Type B pancreatic cell (in vitro differentiated cells): ENCODE data around the gene OR8G1. TPM values are rescaled to one million over a fixed set of nuclear protein-coding genes. Genes with fewer than 3 reads are reported as not detected.
"Not testable (repeated sequence)": the region's sequence is repeated elsewhere in the genome, so short reads cannot be mapped to it uniquely, and the experiment has no call there.

Experiments used
- DNase-seq: peaks from one replicate; pipeline ENCODE4 v3.0.0; 2021; ENCODE audit warnings: mixed read lengths; ENCODE audit not compliant: unreplicated experiment; ENCODE audit errors: extremely low spot score
- H3K27ac Mint-ChIP-seq: 2 replicates; pipeline ENCODE4 v1.8.0; 2021; ENCODE audit warnings: mild to moderate bottlenecking, mixed read lengths
- H3K27me3 Mint-ChIP-seq: 2 replicates; pipeline ENCODE4 v1.8.0; 2021; ENCODE audit warnings: mixed read lengths
- H3K36me3 Mint-ChIP-seq: 2 replicates; pipeline ENCODE4 v1.8.0; 2021; ENCODE audit warnings: mixed read lengths
- H3K4me1 Mint-ChIP-seq: one replicate; pipeline ENCODE4 v1.8.0; 2021; ENCODE audit warnings: mixed read lengths; ENCODE audit not compliant: unreplicated experiment
- H3K4me3 Mint-ChIP-seq: 2 replicates; pipeline ENCODE4 v1.8.0; 2021; ENCODE audit warnings: mild to moderate bottlenecking, mixed read lengths
- H3K9me3 Mint-ChIP-seq: 2 replicates; pipeline ENCODE4 v1.8.0; 2021; ENCODE audit warnings: mixed read lengths
- total RNA-seq: library from RNA; stranded (reverse); gene quantifications from 2 replicates; pipeline ENCODE4 v1.2.1, GENCODE V29; 2021; ENCODE audit warnings: low replicate concordance
- TF ChIP-seq, protein P1 (sequence below): fragments of 200-600 bp; sonication (generic); conservative IDR thresholded peaks from 2 replicates; pipeline ENCODE4 v1.5.0; 2021; ENCODE audit warnings: antibody characterized with exemption, mild to moderate bottlenecking

OR8G1 gene
- total RNA-seq, 1 donor from 2014 or later: not detected

DNA sequence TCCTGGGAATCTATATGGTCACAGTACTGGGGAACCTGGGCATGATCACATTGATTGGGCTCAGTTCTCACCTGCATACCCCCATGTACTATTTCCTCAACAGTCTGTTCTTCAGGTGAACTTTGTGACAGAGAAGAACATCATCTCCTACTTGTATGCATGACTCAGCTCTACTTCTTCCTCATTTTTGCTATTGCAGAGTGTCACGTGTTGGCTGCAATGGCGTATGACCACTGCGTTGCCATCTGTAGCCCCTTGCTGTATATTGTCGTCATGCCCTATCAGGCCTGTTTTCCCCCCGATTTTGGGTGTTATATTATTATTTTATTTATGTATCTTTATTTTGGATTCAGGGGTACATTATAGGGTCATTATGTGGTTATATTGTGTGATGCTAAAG, 2.4 kb upstream of the OR8G1 start:
- no peak for DNase-seq
- H3K4me3 Mint-ChIP-seq: no peak overlapping the region
- H3K36me3 Mint-ChIP-seq: no peaks in the 10 kb centered on the region
- H3K27me3 Mint-ChIP-seq: no peaks in the 10 kb centered on the region
- H3K4me1 Mint-ChIP-seq: no peaks in the 10 kb centered on the region
- H3K27ac Mint-ChIP-seq: no peak overlapping the region
- TF ChIP-seq, protein P1, sequence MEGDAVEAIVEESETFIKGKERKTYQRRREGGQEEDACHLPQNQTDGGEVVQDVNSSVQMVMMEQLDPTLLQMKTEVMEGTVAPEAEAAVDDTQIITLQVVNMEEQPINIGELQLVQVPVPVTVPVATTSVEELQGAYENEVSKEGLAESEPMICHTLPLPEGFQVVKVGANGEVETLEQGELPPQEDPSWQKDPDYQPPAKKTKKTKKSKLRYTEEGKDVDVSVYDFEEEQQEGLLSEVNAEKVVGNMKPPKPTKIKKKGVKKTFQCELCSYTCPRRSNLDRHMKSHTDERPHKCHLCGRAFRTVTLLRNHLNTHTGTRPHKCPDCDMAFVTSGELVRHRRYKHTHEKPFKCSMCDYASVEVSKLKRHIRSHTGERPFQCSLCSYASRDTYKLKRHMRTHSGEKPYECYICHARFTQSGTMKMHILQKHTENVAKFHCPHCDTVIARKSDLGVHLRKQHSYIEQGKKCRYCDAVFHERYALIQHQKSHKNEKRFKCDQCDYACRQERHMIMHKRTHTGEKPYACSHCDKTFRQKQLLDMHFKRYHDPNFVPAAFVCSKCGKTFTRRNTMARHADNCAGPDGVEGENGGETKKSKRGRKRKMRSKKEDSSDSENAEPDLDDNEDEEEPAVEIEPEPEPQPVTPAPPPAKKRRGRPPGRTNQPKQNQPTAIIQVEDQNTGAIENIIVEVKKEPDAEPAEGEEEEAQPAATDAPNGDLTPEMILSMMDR: no peak
- no peaks in the 10 kb centered on the region for H3K9me3 Mint-ChIP-seq

DNA sequence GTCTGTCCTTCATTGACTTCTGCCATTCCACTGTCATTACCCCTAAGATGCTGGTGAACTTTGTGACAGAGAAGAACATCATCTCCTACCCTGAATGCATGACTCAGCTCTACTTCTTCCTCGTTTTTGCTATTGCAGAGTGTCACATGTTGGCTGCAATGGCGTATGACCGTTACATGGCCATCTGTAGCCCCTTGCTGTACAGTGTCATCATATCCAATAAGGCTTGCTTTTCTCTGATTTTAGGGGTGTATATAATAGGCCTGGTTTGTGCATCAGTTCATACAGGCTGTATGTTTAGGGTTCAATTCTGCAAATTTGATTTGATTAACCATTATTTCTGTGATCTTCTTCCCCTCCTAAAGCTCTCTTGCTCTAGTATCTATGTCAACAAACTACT, 9.0 kb downstream of the OR8G1 start:
- not testable (repeated sequence) for DNase-seq, H3K27ac Mint-ChIP-seq, H3K4me3 Mint-ChIP-seq, H3K9me3 Mint-ChIP-seq, H3K4me1 Mint-ChIP-seq, H3K36me3 Mint-ChIP-seq, H3K27me3 Mint-ChIP-seq

DNA sequence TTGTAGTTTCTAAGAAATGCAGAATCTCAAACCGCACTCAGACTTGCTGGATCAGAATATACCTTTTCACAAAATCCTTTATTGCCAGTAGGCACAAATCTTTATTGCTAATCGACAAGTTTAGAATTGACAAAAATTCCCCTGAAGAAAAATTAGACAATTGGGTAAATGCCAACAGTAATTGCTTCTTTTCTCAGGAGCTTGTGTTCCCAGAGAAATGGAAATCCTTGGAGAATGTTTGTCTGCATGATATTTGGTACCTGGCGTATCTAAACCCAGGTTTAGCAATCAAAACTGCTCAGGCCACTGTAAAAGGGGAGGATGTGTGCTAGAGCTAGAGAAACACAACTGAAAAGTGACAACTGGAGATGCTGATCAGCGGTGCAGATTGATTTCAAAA, 15.2 kb downstream of the OR8G1 start, which contains the start of gene OR8G5:
Gene OR8G5 (plus strand): TSS at position 301 of the 400 bp plus-strand sequence. CDS start 8,556 bp downstream, outside the sequence.
- Mint-ChIP-seq H3K9me3 (no peaks in the 10 kb centered on the region), H3K27me3 (peaks cover 4% of the 10 kb centered on the region), H3K4me1 (no peaks in the 10 kb centered on the region), H3K27ac (no peak within 1 kb of the TSS), H3K36me3 (no peaks in the 10 kb centered on the region), H3K4me3 (no peak within 1 kb of the TSS)
- TF ChIP-seq, protein P1: no peak
- DNase-seq: no peak

DNA sequence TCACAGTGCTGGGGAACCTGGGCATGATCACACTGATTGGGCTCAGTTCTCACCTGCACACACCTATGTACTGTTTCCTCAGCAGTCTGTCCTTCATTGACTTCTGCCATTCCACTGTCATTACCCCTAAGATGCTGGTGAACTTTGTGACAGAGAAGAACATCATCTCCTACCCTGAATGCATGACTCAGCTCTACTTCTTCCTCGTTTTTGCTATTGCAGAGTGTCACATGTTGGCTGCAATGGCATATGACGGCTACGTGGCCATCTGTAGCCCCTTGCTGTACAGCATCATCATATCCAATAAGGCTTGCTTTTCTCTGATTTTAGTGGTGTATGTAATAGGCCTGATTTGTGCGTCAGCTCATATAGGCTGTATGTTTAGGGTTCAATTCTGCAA, 24.1 kb downstream of the OR8G1 start:
- H3K27ac Mint-ChIP-seq, DNase-seq, H3K9me3 Mint-ChIP-seq, H3K4me1 Mint-ChIP-seq, H3K27me3 Mint-ChIP-seq, H3K36me3 Mint-ChIP-seq, H3K4me3 Mint-ChIP-seq: not testable (repeated sequence)

DNA sequence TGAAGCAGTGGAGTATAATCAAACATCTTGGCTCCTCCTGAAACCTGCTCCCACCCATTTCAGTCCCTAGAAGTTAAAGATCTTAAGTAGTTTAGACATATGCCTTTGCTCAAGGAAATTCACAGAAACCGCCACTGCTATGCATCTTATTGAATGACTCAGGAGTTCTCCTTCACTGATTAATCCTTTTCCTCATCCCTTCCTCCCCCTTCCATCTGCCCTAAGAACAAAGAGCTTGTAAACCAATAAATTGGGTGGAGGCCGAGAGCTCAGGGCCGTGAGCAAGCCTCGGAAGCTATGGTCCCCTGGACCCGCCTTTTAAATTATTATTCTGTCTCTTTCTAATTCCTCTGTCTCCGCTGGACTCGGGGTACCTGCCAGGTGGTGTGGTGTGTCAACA, 30.0 kb downstream of the OR8G1 start:
- H3K27ac Mint-ChIP-seq, DNase-seq: not testable (repeated sequence)

DNA sequence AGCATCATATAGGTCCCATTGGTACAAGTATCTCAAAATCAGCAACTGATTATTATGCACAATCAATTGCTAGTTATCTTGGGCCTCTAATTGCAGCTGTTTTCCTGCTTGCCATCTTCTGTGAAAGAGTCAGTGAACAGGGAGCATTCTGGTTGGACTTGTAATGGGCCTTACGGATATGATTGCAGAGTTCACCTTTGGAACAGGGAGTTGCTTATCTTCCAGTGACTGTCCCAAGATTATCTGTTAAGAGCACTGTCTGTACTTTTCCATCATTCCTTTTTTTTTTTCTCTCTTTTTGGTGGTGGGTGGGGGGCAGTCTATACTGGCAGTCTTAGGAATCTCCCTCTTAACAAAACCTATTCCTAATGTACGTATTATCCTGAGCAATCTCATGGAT, 33.1 kb downstream of the OR8G1 start:
- DNase-seq: no peak
- Mint-ChIP-seq H3K27ac (no peak overlapping the region), H3K4me1 (no peaks in the 10 kb centered on the region), H3K9me3 (no peaks in the 10 kb centered on the region), H3K4me3 (no peak overlapping the region), H3K27me3 (no peaks in the 10 kb centered on the region), H3K36me3 (no peaks in the 10 kb centered on the region)
- TF ChIP-seq, protein P1: no peak

More for the DNA sequence above, 30.0 kb downstream of the OR8G1 start:
- H3K9me3 Mint-ChIP-seq, H3K36me3 Mint-ChIP-seq, H3K4me3 Mint-ChIP-seq, H3K27me3 Mint-ChIP-seq, H3K4me1 Mint-ChIP-seq: not testable (repeated sequence)

DNA sequence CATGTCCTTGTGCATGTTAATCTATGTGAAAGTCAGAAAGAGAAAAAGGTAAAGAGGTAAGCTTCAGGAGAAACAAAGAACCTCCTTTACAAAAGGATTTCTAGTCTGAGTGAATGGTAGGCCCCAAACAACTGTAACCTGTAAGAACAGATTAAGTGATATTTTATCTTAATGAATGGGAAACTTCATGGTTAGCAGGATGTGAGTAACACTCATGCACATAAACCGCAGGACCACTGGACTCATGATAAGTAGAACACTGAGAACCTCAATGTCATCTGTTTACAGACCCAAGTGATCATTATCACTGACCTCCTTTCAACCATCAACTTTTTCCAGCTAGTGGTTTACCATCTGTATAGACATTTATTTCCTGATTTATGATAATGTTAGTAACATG, 35.2 kb downstream of the OR8G1 start:
- no peak for DNase-seq

More for the DNA sequence above, 35.2 kb downstream of the OR8G1 start:
- Mint-ChIP-seq H3K4me1 (no peaks in the 10 kb centered on the region), H3K27ac (no peak overlapping the region), H3K4me3 (no peak overlapping the region), H3K9me3 (peaks cover 8% of the 10 kb centered on the region), H3K36me3 (no peaks in the 10 kb centered on the region), H3K27me3 (no peaks in the 10 kb centered on the region)
- TF ChIP-seq, protein P1: no peak
